Activated naive CD4-positive, alpha-beta T cell treated with anti-CD3 and anti-CD28 coated beads for 36 hours (primary cell): ENCODE data around the gene KAZN. TPM values are rescaled to one million over a fixed set of nuclear protein-coding genes. Genes with fewer than 3 reads are reported as not detected.

Experiments used
- CTCF ChIA-PET: fragments of 350-600 bp; sonication (Branson Sonifier 250); formaldehyde crosslinking; loops from one replicate; lab custom pipeline; 2021; ENCODE audit warnings: antibody characterized with exemption; lab: Charles Lee
- DNase-seq: peaks from one replicate; pipeline ENCODE4 v3.0.0-alpha.2; 2020
- H3K27ac Mint-ChIP-seq: one replicate; pipeline ENCODE4 v1.8.0; 2021; ENCODE audit warnings: mild to moderate bottlenecking, mixed read lengths
- H3K27me3 Mint-ChIP-seq: one replicate; pipeline ENCODE4 v1.8.0; 2021; ENCODE audit warnings: low read depth, mixed read lengths
- H3K36me3 Mint-ChIP-seq: one replicate; pipeline ENCODE4 v1.8.0; 2021; ENCODE audit warnings: low read depth, mixed read lengths
- H3K4me1 Mint-ChIP-seq: one replicate; pipeline ENCODE4 v1.8.0; 2021; ENCODE audit warnings: low read depth, mixed read lengths
- H3K4me3 Mint-ChIP-seq: one replicate; pipeline ENCODE4 v1.8.0; 2021; ENCODE audit warnings: mild to moderate bottlenecking, moderate library complexity, mixed read lengths
- H3K9me3 Mint-ChIP-seq: one replicate; pipeline ENCODE4 v1.8.0; 2021; ENCODE audit warnings: mixed read lengths
- intact Hi-C: fragments of 100-400 bp; cut with micrococcal nuclease; formaldehyde crosslinking; loops from one replicate; pipeline ENCODE4 v1.15.1; 2023
- total RNA-seq, 2 experiments: library from RNA; stranded (reverse); gene quantifications; one replicate each; pipeline ENCODE4 v1.2.3, GENCODE V29; 2021

KAZN gene
- total RNA-seq, 2 experiments from 2014 or later, result 0.55 to 0.59 TPM

DNA sequence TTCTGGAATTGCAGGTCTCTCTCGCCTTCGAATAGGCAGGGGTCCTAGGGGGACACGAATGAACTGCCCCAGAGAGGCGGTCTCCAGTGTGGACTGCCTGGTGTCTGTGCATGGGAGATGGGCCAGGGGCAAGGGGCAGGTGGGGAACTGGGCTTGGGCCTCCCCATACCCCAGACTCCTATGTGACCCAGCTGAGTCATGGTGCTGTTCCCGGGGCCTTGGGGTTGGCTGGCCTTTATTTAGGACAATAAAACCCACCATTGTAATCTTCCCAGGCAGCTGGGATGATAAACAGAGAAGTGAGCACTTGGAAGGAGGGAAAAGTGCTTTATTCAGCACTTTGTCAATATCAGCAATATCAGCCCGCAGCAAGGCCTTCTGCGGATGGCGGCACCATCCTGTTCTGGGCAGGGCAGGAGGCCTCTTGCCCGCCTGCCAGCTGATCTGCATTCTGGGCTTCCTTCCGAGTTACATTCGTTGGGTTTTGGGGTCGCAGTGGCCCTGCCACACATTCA is 346.0 kb downstream of the KAZN start:
- Mint-ChIP-seq H3K27me3 (peaks cover 2% of the 10 kb centered on the region), H3K36me3 (no peaks in the 10 kb centered on the region), H3K27ac (no peak overlapping the region), H3K9me3 (no peaks in the 10 kb centered on the region), H3K4me1 (no peaks in the 10 kb centered on the region), H3K4me3 (no peak overlapping the region)
- intact Hi-C loops, result no loop called here
- DNase-seq, result no peak
- CTCF ChIA-PET, result interaction anchor here (0.9 kb wide), 1 partner anchor 25 kb away, joined by 3 read pairs; no protein-coding TSS in a partner anchor

DNA sequence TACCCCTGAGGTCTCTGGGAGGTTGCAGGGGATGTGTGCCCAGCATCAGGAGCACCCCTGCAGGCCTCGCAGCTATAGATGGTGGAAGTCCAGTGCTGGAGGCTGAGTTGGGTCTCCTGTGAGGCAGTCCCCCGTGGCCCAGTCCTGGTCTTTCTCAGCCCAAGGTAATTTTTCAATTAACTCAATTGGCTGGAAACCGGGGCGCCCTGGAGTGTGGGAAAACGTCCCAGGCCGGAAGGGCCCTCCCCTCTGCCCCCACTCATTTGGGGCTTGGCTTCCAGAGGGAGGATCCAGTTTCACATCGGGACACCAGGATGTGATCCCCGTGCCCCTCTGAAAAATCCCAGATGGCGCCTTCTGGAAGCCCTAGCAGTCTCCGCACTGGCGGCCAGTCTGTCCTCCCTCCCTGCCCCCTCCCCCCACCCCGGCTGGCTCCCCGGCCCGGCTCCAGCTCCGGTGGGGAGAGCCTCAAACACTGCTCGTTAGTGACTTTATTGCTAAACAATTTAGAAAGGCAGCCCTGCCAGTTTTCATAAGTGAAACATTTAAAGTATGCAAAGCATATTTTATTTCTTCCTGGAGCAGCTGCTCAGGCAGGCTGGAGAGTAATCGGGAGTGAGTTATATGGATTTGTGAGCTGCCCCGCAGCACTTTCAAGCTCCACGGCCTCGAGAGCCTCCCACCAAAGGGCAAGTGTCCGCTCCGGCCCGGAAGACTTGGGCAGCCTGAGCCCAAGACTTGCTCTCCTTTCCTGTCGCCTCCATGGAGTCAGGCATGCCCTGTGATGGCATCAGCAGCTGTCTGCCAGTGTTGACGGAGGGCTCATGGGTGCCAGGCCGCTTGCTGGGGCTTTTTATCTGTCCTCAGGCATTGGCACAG is 346.9 kb downstream of the KAZN start:
- intact Hi-C loops, result no loop called here
- Mint-ChIP-seq H3K27me3 (peaks cover 2% of the 10 kb centered on the region), H3K4me1 (no peaks in the 10 kb centered on the region), H3K9me3 (no peaks in the 10 kb centered on the region), H3K36me3 (no peaks in the 10 kb centered on the region), H3K27ac (no peak overlapping the region), H3K4me3 (no peak overlapping the region)
- CTCF ChIA-PET, result no interaction called here
- no peak for DNase-seq

DNA sequence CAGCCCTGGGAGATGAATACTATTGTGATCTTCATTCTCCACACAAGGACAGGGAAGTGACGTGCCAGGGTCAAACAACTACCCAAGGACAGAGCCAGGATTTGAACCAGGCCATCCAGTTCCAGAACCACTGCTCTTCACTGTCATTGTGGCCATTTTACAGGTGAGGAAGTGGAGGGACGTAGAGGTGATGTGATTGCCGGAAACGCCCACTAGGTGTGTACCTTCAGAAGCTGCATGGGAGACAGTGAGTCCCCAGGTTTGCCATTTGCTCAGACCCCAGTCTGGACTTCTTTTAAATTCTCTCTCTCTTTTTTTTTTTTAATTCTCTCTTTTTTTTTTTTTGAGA is 347.5 kb downstream of the KAZN start:
- no peak overlapping the region for H3K27ac Mint-ChIP-seq
- H3K27me3 Mint-ChIP-seq, result peaks cover 2% of the 10 kb centered on the region
- no peaks in the 10 kb centered on the region for H3K4me1 Mint-ChIP-seq
- no peak for DNase-seq
- CTCF ChIA-PET, result no interaction called here
- intact Hi-C loops, result no loop called here
- no peaks in the 10 kb centered on the region for H3K9me3 Mint-ChIP-seq
- H3K36me3 Mint-ChIP-seq, result no peaks in the 10 kb centered on the region
- no peak overlapping the region for H3K4me3 Mint-ChIP-seq

DNA sequence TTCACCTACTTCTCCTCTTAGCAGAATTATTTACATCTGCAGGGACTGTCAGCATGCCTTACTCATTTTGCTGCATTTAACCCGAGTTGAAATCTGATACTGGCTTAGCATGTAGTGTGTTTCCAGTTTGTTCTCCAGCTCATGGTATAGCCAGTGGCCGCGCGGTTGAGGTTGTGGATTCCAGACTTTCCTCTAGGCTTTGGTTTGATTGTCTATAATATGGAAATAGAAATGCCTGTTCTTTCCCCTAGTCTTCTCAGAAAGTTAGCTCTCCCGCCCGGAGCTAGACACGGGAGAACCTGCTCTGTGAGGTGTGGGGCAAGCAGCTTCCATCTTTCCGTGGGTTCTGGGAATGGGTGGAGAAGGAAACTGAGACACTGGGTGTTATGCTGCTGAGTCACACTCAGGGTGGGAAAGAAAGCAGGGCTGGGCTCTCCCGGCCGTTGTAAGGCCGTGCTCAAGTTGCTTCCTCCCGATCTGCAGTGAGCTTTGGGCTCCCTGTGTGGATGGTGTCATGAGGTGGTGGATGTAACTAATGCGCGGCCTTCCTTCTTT is 348.3 kb downstream of the KAZN start:
- CTCF ChIA-PET, result no interaction called here
- H3K4me3 Mint-ChIP-seq, result no peak overlapping the region
- intact Hi-C loops, result no loop called here
- H3K36me3 Mint-ChIP-seq, result no peaks in the 10 kb centered on the region
- H3K27ac Mint-ChIP-seq, result no peak overlapping the region
- no peaks in the 10 kb centered on the region for H3K4me1 Mint-ChIP-seq
- DNase-seq, result no peak
- H3K27me3 Mint-ChIP-seq, result peaks cover 2% of the 10 kb centered on the region
- no peaks in the 10 kb centered on the region for H3K9me3 Mint-ChIP-seq

DNA sequence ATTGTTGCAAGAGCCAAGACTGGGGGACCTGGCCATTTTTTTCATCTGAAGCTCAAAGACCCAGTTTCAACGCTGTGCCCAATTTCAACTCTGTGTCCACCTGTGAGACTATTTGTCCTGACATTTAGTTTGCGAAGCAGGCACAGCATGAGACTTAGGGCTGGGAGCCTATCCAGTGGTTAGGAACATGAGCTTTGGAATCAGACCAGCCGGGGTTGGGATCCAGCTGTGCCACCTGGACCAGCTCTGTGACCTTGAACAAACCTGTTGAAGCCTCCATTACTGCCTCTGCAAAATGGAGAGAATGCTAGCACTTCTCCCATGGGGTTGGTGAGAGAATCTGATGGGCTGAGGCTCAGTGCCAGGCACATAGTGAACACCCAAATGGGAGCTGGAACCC is 348.9 kb downstream of the KAZN start:
- no peaks in the 10 kb centered on the region for H3K9me3 Mint-ChIP-seq
- H3K36me3 Mint-ChIP-seq, result no peaks in the 10 kb centered on the region
- H3K27me3 Mint-ChIP-seq, result peaks cover 2% of the 10 kb centered on the region
- H3K27ac Mint-ChIP-seq, result no peak overlapping the region
- intact Hi-C loops, result no loop called here
- no peak overlapping the region for H3K4me3 Mint-ChIP-seq
- DNase-seq, result no peak
- H3K4me1 Mint-ChIP-seq, result no peaks in the 10 kb centered on the region
- CTCF ChIA-PET, result no interaction called here

DNA sequence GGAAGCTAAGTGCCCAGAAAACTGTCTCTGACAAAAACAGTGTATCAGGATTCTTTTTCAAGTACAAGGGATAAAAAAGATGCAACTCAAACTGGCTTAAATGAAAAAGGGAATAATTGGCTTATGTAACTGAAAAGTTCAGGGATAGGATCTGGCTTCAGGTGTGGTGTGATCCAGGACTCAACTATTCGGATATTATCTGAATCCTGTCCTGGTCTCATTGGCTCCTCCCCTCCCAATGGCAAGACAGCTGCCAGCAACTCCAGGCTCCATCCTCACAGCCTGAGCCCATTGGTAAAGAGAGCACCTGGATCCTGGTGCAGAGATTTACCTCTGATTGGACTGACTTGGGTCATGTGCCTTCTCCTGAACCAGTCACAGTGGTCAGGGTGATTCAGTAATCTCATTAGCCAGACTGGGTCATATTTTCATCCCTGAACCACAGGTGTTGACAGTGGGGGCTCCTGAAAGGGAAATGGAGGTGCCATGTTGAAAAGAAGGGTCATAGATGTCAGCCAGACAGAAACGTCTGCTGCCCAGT is 349.7 kb downstream of the KAZN start:
- CTCF ChIA-PET, result no interaction called here

DNA sequence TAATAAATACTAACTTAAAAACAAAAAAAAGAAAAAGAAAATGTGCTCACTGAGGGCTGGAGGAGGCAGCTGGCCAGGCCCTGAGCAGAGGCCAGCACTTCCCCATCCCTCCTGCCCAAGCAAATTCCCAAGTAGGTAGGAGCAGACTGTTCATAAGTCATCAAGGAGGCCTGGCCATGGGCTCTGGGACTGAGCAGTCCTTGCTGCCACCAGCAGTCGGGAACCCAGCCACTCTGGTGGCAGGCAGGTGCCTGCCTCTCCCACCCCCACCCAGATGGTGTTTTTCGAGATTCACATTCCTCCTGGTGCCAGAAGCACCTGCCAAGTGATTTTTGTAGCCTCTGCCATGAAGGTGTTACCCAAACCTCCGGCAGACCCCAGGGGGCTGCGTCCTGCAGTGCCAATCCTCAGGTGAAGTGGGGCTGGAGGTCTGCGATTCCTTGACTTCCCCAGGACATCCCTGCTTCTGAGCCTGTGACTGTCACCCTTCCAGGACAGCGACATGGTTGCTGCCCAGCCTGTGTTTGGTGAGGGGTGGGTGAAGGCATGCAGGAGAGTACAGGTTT is 350.9 kb downstream of the KAZN start:
- intact Hi-C loops, result no loop called here
- CTCF ChIA-PET, result no interaction called here
- Mint-ChIP-seq H3K4me1 (no peaks in the 10 kb centered on the region), H3K27me3 (peaks cover 2% of the 10 kb centered on the region), H3K36me3 (no peaks in the 10 kb centered on the region), H3K27ac (no peak overlapping the region), H3K9me3 (no peaks in the 10 kb centered on the region), H3K4me3 (no peak overlapping the region)
- DNase-seq, result no peak

More for the DNA sequence above, 349.7 kb downstream of the KAZN start:
- intact Hi-C loops, result no loop called here
- Mint-ChIP-seq H3K27ac (no peak overlapping the region), H3K36me3 (no peaks in the 10 kb centered on the region), H3K4me1 (no peaks in the 10 kb centered on the region), H3K4me3 (no peak overlapping the region), H3K9me3 (no peaks in the 10 kb centered on the region), H3K27me3 (peaks cover 2% of the 10 kb centered on the region)
- DNase-seq, result no peak

DNA sequence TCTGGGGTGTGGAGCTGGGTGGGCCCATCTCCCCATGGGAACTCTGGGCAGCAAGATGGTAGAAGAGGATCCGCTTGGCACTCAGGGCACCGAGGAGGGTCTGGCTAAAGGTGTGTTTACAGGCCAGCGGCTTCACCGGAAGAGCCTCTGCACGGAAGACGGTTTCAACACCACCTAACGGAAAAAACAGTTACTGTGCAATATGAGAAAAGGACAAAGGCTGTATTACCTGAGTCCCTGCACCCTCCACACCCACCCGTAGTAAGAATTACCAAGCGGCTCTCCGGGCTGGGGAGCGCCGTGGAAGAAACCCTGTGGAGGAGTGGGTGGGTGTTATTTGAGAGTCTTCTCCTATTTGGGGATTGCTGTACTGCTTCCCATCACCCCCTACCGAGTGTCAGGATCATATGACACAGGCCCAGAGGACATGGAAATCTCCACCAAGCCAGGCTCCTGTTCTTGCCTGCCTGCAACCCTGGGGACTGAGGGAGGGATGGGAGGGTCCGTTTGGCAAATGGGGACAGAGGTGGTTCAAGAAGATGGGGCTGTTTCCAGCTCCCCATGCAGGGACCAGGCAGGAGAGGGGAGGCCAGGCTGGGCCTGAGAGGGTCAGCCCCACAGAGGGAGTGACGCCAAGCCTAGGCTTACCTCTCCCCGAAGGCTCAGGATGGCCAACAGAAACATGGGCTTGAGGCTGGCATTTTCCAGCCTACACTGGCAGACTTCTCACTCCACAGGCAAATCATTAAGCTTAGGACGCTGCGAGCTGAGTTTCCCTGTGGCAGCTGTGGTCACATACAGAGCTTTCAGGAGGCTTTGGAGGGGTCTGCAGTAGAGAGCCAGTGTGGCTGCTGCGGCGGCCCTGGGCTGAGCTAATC is 351.6 kb downstream of the KAZN start:
- CTCF ChIA-PET, result no interaction called here
- Mint-ChIP-seq H3K4me3 (no peak overlapping the region), H3K27ac (no peak overlapping the region), H3K4me1 (no peaks in the 10 kb centered on the region), H3K27me3 (peaks cover 2% of the 10 kb centered on the region), H3K36me3 (no peaks in the 10 kb centered on the region), H3K9me3 (no peaks in the 10 kb centered on the region)
- no peak for DNase-seq
- intact Hi-C loops, result no loop called here

DNA sequence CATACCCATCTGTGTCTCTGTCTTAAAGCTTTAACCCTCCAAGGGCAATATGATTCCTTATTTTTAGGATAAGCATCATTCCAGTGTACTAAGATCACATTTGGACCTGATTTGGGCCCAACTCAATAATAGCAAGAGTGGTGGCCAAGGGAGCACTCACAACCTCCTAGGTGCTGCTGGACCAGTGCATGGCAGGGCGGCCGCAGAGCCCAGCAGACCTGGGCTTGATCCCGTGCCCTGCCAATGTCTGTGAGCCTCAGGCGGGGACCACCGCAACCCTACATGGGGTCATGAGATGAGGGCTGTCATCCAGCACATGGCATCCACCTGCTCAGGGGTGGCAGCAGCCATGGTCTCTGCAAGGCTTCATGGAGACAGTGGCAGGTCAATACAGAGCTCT is 353.3 kb downstream of the KAZN start:
- H3K36me3 Mint-ChIP-seq, result no peaks in the 10 kb centered on the region
- DNase-seq, result no peak
- H3K27ac Mint-ChIP-seq, result no peak overlapping the region
- no peaks in the 10 kb centered on the region for H3K4me1 Mint-ChIP-seq
- H3K27me3 Mint-ChIP-seq, result peaks cover 2% of the 10 kb centered on the region
- no peak overlapping the region for H3K4me3 Mint-ChIP-seq
- CTCF ChIA-PET, result no interaction called here
- intact Hi-C loops, result no loop called here
- no peaks in the 10 kb centered on the region for H3K9me3 Mint-ChIP-seq

DNA sequence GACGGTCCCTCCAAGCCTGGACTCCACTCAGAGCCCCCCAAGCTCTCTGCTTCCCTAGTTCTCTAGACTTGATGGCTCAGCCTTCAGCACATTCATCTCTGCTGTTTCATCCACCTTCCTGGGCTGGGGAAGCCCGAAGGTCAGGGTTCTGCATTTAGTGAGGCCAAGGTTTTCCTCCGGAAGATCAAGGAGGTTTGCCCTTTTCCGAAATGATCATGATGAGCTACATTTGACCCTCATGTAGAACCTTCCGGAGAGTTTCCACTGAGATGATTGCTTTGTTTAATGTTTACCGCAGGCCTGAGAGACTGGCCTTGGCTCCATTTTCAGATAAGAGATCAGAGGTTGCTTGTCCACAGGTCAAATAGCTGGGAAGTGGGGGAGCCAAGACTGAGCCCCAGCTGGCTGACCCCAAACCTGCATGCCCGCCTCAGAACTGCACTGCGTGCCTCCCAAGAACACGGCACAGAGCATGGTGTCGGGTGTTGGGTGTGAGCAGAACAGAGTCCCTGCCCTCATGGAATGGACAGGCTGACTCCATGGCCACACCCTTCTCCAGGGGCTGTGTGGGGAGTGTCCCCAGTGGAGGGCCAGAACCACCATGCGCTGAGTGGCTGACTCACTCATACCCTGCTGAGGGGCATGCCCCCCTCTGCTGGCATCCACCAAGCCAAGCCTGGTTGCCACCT is 354.3 kb downstream of the KAZN start:
- H3K27me3 Mint-ChIP-seq, result no peaks in the 10 kb centered on the region
- H3K36me3 Mint-ChIP-seq, result no peaks in the 10 kb centered on the region
- H3K9me3 Mint-ChIP-seq, result no peaks in the 10 kb centered on the region
- intact Hi-C loops, result no loop called here
- no peak overlapping the region for H3K27ac Mint-ChIP-seq
- H3K4me1 Mint-ChIP-seq, result no peaks in the 10 kb centered on the region
- DNase-seq, result no peak
- no peak overlapping the region for H3K4me3 Mint-ChIP-seq
- CTCF ChIA-PET, result no interaction called here

DNA sequence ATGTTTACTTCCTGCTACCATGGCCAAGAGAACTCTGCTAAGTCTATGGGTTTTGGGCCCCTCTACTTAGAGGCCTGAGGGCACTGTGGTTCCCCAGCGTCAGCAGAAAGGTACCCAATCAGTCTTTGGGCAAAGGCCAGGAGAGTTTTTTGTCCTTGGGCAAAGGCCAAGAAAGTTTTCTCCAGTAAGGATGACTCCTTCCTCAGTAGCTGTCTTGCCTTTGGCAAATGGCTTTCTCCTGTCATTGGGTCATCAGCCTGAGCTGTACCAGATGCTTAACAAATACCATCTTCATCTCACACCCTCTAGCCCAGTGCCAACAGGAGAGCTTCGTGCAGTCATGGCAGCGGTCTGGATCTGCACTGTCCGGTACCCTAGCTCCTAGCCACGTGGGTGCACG is 355.7 kb downstream of the KAZN start:
- Mint-ChIP-seq H3K9me3 (no peaks in the 10 kb centered on the region), H3K36me3 (no peaks in the 10 kb centered on the region), H3K4me1 (no peaks in the 10 kb centered on the region), H3K27me3 (no peaks in the 10 kb centered on the region), H3K27ac (no peak overlapping the region), H3K4me3 (no peak overlapping the region)
- CTCF ChIA-PET, result no interaction called here
- intact Hi-C loops, result no loop called here
- no peak for DNase-seq
